AG20443 (cell line): ENCODE data around the gene TFAP2E.

Experiments
- DNase-seq: peaks from one replicate; pipeline ENCODE4 v3.0.0; 2012; ENCODE audit warnings: low spot score, mixed read lengths

Gene TFAP2E

GRCh38 chr1:35595684-35596083 lies 22.6 kb downstream of the TFAP2E start:
- DNase-seq: no peak

GRCh38 chr1:35597870-35598269 lies 24.8 kb downstream of the TFAP2E start:
- DNase-seq: no peak

- no peak for DNase-seq
Observed at GRCh38 chr1:35598895-35599294, 25.8 kb downstream of the TFAP2E start.

GRCh38 chr1:35599411-35599810 lies 26.3 kb downstream of the TFAP2E start:
- no peak for DNase-seq

- no peak for DNase-seq
Observed at GRCh38 chr1:35600593-35600992, 27.5 kb downstream of the TFAP2E start.

- DNase-seq: no peak
Observed at GRCh38 chr1:35603468-35603867, 30.4 kb downstream of the TFAP2E start.

- no peak for DNase-seq
Observed at GRCh38 chr1:35603941-35604340, 30.8 kb downstream of the TFAP2E start.

GRCh38 chr1:35605071-35605866 lies 32.2 kb downstream of the TFAP2E start:
- DNase-seq: no peak

- DNase-seq: no peak
Observed at GRCh38 chr1:35605867-35606182, 32.7 kb downstream of the TFAP2E start.

- no peak for DNase-seq
Observed at GRCh38 chr1:35611655-35612054, 38.5 kb downstream of the TFAP2E start.

- no peak for DNase-seq
Observed at GRCh38 chr1:35615440-35615839, 42.3 kb downstream of the TFAP2E start.

- DNase-seq: no peak
Observed at GRCh38 chr1:35619237-35620121, 46.4 kb downstream of the TFAP2E start.

- no peak for DNase-seq
Observed at GRCh38 chr1:35622510-35623178, 49.5 kb downstream of the TFAP2E start.

- DNase-seq: no peak
Observed at GRCh38 chr1:35623832-35624231, 50.7 kb downstream of the TFAP2E start.

- DNase-seq: no peak
Observed at GRCh38 chr1:35629051-35629450, 55.9 kb downstream of the TFAP2E start.

GRCh38 chr1:35631396-35631795 lies 58.3 kb downstream of the TFAP2E start:
- no peak for DNase-seq

GRCh38 chr1:35633547-35633946 lies 60.4 kb downstream of the TFAP2E start:
- DNase-seq: no peak

- DNase-seq: peak; percentile 34
Observed at GRCh38 chr1:35637401-35637809, 64.3 kb downstream of the TFAP2E start.

GRCh38 chr1:35640380-35641232 lies 67.5 kb downstream of the TFAP2E start:
- no peak for DNase-seq

- DNase-seq: peak; percentile 96
Observed at GRCh38 chr1:35641233-35641866, 68.2 kb downstream of the TFAP2E start, which contains the start of gene PSMB2. Gene PSMB2 (minus strand): TSS chr1:35641526. CDS start chr1:35641432, 94 bp downstream.

GRCh38 chr1:35642471-35642955 lies 69.4 kb downstream of the TFAP2E start:
- DNase-seq: no peak
